HG03442 (cell line): ENCODE results near the gene DNAJB2.
"Not testable (repeated sequence)": the region's sequence is repeated elsewhere in the genome, so short reads cannot be mapped to it uniquely, and the experiment has no call there.

Experiments
- ATAC-seq: cut with Tn5 transposase; IDR thresholded peaks from one replicate; pipeline ENCODE4 v1.9.1; 2021; ENCODE audit warnings: mild to moderate bottlenecking, moderate library complexity; ENCODE audit not compliant: unreplicated experiment

Gene DNAJB2

DNA sequence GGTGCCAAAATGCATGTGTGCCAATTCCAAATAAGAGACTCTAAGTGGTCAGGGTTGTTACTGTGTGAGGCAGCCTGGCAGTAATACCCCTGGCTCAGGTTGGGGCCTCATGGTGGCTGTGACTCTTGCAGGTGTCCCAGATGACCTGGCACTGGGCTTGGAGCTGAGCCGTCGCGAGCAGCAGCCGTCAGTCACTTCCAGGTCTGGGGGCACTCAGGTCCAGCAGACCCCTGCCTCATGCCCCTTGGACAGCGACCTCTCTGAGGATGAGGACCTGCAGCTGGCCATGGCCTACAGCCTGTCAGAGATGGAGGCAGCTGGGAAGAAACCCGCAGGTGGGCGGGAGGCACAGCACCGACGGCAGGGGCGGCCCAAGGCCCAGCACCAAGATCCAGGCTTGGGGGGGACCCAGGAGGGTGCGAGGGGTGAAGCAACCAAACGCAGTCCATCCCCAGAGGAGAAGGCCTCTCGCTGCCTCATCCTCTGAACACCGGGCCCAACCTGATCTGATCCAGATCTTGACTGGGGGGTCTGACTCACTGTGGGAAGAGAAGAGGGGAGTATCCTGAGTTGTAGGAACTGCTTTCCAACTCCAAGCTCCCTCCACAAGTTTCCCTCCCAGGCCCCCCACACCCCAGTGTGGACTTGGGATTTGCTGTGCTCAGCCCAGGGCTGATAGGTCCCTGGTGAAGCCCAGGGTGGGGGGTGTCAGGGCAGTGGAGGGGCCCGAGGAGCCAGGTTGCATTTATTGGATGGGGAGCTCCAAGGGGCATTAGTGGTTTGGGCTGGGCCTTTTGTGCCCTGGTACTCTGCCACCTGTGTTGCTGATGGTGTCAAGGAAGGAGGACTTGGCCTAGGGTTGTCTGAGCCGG lies 5.6 kb downstream of the DNAJB2 start:
- no peak for ATAC-seq

- no peak for ATAC-seq
Measured at GRCh38 chr2:219285373-219285735, 6.2 kb downstream of the DNAJB2 start.

- no peak for ATAC-seq
Measured at GRCh38 chr2:219285894-219286425, 6.8 kb downstream of the DNAJB2 start.

- no peak for ATAC-seq
Measured at GRCh38 chr2:219286436-219287115, 7.4 kb downstream of the DNAJB2 start.

GRCh38 chr2:219287116-219287440 lies 7.9 kb downstream of the DNAJB2 start:
- ATAC-seq, result not testable (repeated sequence)

- no peak for ATAC-seq
Measured at GRCh38 chr2:219287580-219288265, 8.6 kb downstream of the DNAJB2 start.

- no peak for ATAC-seq
Measured at GRCh38 chr2:219289195-219289536, 10.0 kb downstream of the DNAJB2 start.

DNA sequence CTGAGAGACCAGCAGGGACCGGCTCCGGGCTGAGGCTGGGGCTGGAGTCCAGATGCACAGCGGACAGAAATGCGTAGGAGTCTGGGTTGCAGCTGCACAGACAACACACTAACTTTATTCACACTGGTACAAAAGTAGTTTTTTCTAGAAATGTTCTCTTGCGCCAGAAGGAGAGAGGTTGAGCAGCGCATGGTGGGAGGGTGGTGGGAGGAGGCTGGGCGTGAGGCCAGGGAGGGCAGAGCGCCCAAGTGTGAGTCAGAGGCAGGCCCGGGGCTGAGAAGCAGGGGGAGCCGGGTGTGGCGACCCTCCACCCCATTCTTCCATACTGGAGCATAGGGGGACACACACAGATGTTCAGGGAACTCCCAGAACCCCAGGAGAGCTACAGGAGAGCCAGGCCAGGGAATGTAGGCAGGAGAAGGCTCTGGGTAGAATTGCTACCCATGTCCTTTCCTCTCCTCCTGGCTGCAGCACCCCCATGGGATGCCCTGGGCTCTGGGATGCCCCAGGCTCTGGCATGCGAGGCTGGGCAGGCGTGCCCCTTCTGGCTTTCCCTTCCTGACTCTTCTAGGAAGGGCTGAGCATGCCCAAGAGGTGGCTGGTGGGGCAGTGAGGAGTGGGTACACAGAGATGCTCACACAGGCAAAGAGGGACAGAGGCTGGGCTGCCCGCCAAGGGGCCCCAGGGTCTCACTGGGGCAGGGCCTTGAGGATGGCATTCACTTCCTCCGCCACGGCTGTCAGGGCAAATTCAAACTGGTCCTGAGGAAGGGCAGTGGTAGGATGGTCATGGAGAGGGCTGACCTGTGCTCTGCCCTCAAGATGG lies 10.6 kb downstream of the DNAJB2 start:
- ATAC-seq, result no peak

- no peak for ATAC-seq
Measured at GRCh38 chr2:219290381-219291171, 11.4 kb downstream of the DNAJB2 start.

- ATAC-seq, result no peak
Measured at GRCh38 chr2:219291394-219291793, 12.2 kb downstream of the DNAJB2 start.

DNA sequence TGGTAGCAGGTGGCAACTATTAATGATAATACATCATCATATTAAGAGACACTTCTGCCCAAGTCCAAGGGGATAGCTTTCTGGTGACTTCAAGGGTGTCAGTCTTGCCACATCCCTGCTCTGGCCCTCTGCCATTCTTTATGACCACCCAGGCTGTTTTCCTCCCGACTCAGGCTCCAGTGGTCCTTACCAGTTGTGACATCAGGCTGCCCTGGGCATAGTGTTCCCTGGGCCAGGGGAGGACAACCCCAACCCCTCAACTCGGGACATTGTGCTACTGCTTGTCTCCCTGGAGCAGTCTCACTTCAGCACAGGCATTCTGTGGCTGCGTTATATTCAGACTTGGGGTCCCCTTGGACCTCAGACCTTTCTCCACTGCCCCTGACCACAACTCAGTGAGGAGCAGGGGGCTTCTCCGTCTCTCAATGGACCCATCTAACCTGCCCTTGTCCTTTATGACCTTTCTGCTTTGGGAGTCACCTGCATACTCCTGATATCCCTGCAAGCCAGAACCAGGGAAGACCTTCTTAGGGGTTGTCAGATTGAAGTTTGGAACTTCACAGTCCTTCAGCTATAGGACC lies 12.8 kb downstream of the DNAJB2 start:
- ATAC-seq, result no peak

DNA sequence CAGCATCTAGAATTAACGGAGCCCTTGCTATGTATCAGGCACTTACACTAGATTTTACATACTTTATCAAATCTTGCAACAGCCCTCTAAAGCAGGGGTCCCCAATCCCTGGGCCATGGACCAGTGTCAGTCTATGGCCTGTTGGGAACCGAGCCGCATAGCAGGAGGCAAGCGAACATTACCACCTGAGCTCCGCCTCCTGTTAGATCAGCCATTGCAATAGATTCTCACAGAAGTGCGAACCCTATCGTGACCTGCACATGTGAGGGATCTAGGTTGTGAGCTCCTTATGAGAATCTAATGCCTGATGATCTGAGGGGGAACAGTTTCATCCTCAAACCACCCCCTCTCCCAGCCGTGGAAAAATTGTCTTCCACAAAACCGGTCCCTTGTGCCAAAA lies 13.4 kb downstream of the DNAJB2 start:
- no peak for ATAC-seq

GRCh38 chr2:219293736-219294231 lies 14.6 kb downstream of the DNAJB2 start:
- ATAC-seq, result no peak

DNA sequence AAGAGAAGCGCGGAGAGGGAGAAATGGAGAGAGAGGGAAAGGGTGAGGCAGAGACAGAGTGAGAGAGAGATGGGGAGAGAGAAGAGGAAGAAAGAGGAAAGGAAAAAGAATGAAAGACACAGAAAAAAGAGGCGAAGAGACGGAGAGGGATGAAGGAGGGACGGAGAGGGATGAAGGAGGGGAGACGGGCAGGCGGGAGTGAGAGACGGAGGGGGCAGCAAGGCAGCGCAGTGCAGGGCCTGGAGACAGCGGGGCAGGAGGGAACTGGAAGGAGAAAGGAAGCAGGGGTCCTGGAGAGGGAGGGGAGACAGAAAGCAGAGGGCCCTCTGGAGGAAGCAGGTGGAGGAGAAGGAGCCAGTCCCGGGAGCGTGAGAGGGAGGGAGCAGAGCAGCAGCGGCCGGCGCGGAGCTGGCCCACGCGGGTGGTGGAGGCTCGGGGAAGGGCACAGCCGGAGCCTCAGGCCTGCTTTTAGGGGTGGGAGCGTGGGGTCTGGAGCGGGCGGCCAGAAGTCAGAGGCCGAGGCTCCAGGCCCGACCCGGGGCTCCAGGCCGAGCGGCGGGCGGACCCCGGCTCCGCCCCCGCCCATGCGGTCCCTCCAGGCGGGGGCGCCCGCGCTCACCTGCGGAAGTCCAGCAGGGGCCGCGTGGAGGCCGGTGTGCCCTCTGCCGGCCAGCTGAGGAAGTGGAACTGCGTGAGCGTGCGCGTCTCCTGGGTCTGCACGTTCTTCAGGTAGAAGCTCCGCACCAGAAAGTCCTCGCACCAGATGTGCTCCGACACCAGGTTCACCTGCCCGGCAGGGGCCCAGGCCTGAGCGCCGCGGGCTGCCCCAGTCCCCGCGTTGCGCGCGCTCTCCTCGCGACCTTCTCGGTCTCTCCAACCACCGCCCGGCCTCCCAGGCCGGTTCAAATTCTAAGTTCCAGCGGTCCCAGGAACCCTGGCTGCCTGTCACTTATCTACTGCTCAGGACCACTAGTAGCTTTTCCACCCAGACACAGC lies 15.5 kb downstream of the DNAJB2 start:
- ATAC-seq, result peak; percentile 82

DNA sequence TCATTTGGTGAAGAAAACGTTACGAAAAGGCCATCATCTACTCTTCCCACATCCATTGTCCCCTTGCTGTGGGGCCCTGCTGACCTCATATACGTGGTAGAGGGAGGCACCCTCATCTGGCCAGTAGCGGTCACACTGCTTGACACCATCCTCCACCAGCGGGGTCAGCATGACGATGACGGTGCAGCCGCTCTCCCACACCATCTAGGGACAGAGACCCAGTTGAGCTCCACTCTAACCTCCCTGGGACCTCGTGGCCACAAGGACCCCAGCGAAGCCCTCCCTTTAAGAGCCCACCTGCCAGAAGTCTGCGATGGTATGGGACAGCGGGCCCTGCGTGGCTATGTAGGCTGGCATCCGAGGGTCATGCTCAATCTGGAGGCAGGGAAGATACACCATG lies 17.0 kb downstream of the DNAJB2 start:
- ATAC-seq, result no peak

GRCh38 chr2:219296631-219297391 lies 17.6 kb downstream of the DNAJB2 start:
- no peak for ATAC-seq

DNA sequence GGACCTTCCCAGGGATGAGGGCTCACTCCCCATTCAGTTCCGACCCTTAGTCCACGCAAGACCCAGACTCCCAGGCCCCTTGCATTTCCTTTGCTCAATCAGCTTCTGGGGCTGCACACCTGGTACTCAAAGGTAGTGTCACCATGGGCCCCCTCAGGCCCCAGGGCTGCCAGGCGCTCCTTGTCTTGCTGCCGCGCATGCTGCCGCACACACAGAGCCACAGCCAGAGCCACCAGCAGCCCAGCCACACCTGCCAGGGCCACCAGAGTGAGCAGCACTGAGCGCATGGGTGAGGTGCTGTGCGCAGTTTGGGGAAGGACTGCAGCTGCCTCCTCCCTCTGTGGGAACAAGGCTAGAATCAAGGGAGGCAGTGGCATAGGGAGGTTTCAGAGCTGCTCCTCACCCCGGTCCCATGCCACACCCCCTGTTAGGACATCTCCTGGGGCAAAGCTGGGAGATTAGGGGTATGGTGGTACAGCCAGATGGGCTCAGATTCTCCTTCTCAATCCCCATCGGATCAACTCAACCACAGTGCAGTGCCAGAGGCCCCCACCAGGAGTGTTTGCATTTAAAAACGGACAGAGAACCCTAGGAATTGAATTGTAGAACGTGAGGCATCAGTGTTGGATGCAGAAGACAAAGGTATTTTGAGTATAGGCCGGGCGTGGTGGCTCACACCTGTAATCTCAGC lies 18.7 kb downstream of the DNAJB2 start:
- ATAC-seq, result no peak
